GM23338 (cell line): Measurements from ENCODE around the gene MRPS24. TPM values are rescaled to one million over a fixed set of nuclear protein-coding genes. Genes with fewer than 3 reads are reported as not detected.

Experiments used
- ATAC-seq: fragments of 200-7000 bp; cut with Tn5 transposase; 3 replicates; pipeline ENCODE4 v1.9.1; 2020
- DNase-seq: peaks from one replicate; pipeline ENCODE4 v3.0.0-alpha.2; 2015; ENCODE audit warnings: low spot score
- H2AFZ ChIP-seq: fragments of 200-600 bp; sonication (generic); 2 replicates; pipeline ENCODE4 v1.8.0; 2016; ENCODE audit warnings: antibody characterized with exemption, mild to moderate bottlenecking, moderate library complexity
- H3F3A ChIP-seq: fragments of 200-600 bp; sonication (generic); replicated peaks from 2 replicates; pipeline ENCODE4 v1.8.0; 2017; ENCODE audit warnings: antibody characterized with exemption, mixed run types, low read depth
- H3K27ac ChIP-seq: fragments of 200-600 bp; sonication (generic); 2 replicates; pipeline ENCODE4 v1.6.1; 2016; ENCODE audit warnings: low read depth
- H3K27me3 ChIP-seq: fragments of 200-600 bp; sonication (generic); 2 replicates; pipeline ENCODE4 v1.8.0; 2016; ENCODE audit warnings: mild to moderate bottlenecking, mixed run types, moderate library complexity; ENCODE audit not compliant: insufficient read depth
- H3K36me3 ChIP-seq: fragments of 200-600 bp; sonication (generic); 2 replicates; pipeline ENCODE4 v1.8.0; 2016; ENCODE audit warnings: mild to moderate bottlenecking; ENCODE audit not compliant: insufficient read depth
- H3K4me1 ChIP-seq: fragments of 200-600 bp; sonication (generic); 2 replicates; pipeline ENCODE4 v1.8.0; 2016; ENCODE audit warnings: mild to moderate bottlenecking, moderate library complexity; ENCODE audit not compliant: insufficient read depth
- H3K4me2 ChIP-seq: fragments of 200-600 bp; sonication (generic); 2 replicates; pipeline ENCODE4 v1.7.1; 2017; ENCODE audit warnings: mixed run types
- H3K4me3 ChIP-seq: fragments of 200-600 bp; sonication (generic); 2 replicates; pipeline ENCODE4 v1.6.1; 2016; ENCODE audit warnings: mixed run types
- H3K79me2 ChIP-seq: fragments of 200-600 bp; sonication (generic); replicated peaks from 2 replicates; pipeline ENCODE4 v1.8.0; 2017; ENCODE audit warnings: mild to moderate bottlenecking; ENCODE audit not compliant: insufficient read depth
- H3K9me2 ChIP-seq: fragments of 200-600 bp; sonication (generic); 2 replicates; pipeline ENCODE4 v1.8.0; 2017; ENCODE audit not compliant: insufficient read depth
- H4K20me1 ChIP-seq: fragments of 200-600 bp; sonication (generic); replicated peaks from 2 replicates; pipeline ENCODE4 v1.8.0; 2017; ENCODE audit warnings: mild to moderate bottlenecking; ENCODE audit not compliant: insufficient read depth
- H3K27ac Mint-ChIP-seq: 2 replicates; pipeline ENCODE4 v1.8.0; 2020; ENCODE audit warnings: inconsistent platforms, mild to moderate bottlenecking, moderate library complexity, mixed read lengths
- H3K27me3 Mint-ChIP-seq: 3 replicates; pipeline ENCODE4 v1.8.0; 2022; ENCODE audit warnings: low read depth, mild to moderate bottlenecking, moderate library complexity, mixed read lengths, inconsistent platforms; ENCODE audit not compliant: insufficient read depth, poor library complexity
- H3K36me3 Mint-ChIP-seq: 3 replicates; pipeline ENCODE4 v1.8.0; 2021; ENCODE audit warnings: low read depth, mild to moderate bottlenecking, inconsistent platforms, moderate library complexity, mixed read lengths
- H3K4me1 Mint-ChIP-seq: 3 replicates; pipeline ENCODE4 v1.8.0; 2020; ENCODE audit warnings: mild to moderate bottlenecking, inconsistent platforms, mixed read lengths
- H3K4me3 Mint-ChIP-seq: 3 replicates; pipeline ENCODE4 v1.8.0; 2021; ENCODE audit warnings: moderate library complexity, mild to moderate bottlenecking, inconsistent platforms, mixed read lengths
- H3K9me3 Mint-ChIP-seq: 3 replicates; pipeline ENCODE4 v1.8.0; 2020; ENCODE audit warnings: moderate library complexity, mild to moderate bottlenecking, inconsistent platforms, mixed read lengths
- CREB1 ChIP-seq: fragments of 250-450 bp; sonication (Bioruptor Pico); IDR thresholded peaks from 2 replicates; pipeline ENCODE4 v1.5.0; 2020; ENCODE audit warnings: low read depth, mild to moderate bottlenecking, moderate library complexity
- EZH2phosphoT487 ChIP-seq: fragments of 200-600 bp; sonication (generic); IDR thresholded peaks from one replicate; pipeline ENCODE4 v1.8.1; 2018; ENCODE audit warnings: antibody characterized with exemption; ENCODE audit not compliant: unreplicated experiment
- JUNB ChIP-seq: IDR thresholded peaks from one replicate; pipeline ENCODE4 v1.6.1; 2016; ENCODE audit warnings: antibody characterized with exemption; ENCODE audit not compliant: unreplicated experiment
- NANOG ChIP-seq: IDR thresholded peaks from 2 replicates; pipeline ENCODE4 v1.6.1; 2016; ENCODE audit warnings: antibody characterized with exemption, borderline replicate concordance
- STAT1 ChIP-seq: IDR thresholded peaks from one replicate; pipeline ENCODE4 v1.6.1; 2016; ENCODE audit warnings: antibody characterized with exemption; ENCODE audit not compliant: unreplicated experiment
- polyA plus RNA-seq: library from polyadenylated mRNA; unstranded; fragments of >200 nt; fragmentation: Nextera tagmentation; extraction: Ambion mirVana; gene quantifications from 2 replicates; pipeline ENCODE4 v1.2.1, GENCODE V29; 2016
- total RNA-seq: library from RNA; depleted of rRNA; stranded (reverse); fragments of >200 nt; shearing (Covaris generic); gene quantifications from 2 replicates; pipeline ENCODE4 v1.2.3, GENCODE V29; 2014
- TF ChIP-seq, protein P1 (sequence below): fragments of 250-450 bp; sonication (Bioruptor Pico); IDR thresholded peaks from 2 replicates; pipeline ENCODE4 v1.5.0; 2020; ENCODE audit warnings: mild to moderate bottlenecking, moderate library complexity
- TF ChIP-seq, protein P2 (sequence below), 2 experiments: fragments of 200-600 bp in 1 of 2; sonication (generic) in 1 of 2; conservative IDR thresholded peaks; 2 replicates each; pipeline versions ENCODE4 v1.5.1 to v1.6.1; 2016 to 2017; ENCODE audit warnings: antibody characterized with exemption in 2 of 2, low read depth in 2 of 2, mild to moderate bottlenecking in 2 of 2, moderate library complexity in 1 of 2
- TF ChIP-seq, protein P3 (sequence below): IDR thresholded peaks from one replicate; pipeline ENCODE4 v1.6.1; 2018; ENCODE audit warnings: antibody characterized with exemption; ENCODE audit not compliant: unreplicated experiment

The MRPS24 gene
- total and polyA plus RNA-seq, 2 experiments from 2014 or later = 82.9 to 152 TPM

DNA sequence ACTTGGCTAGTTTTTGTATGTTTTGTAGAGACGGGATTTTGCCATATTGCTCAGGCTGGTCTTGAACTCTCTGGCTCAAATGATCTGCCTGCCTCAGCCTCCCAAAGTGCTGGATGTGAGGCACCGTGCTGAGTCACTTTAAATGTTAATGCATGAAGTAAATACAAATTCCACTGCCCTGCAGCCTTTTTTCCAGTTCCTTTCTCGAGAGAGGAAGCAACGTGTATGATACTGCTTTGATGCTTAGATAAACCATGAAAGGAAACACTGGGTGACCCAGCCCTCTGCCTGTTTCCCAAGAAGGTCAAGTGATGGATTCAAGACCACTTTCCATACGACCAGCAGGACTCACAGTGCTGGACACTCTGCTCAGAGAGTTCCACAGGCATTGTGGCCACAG, 11.3 kb upstream of the MRPS24 start (continued):
- TF ChIP-seq, protein P1, sequence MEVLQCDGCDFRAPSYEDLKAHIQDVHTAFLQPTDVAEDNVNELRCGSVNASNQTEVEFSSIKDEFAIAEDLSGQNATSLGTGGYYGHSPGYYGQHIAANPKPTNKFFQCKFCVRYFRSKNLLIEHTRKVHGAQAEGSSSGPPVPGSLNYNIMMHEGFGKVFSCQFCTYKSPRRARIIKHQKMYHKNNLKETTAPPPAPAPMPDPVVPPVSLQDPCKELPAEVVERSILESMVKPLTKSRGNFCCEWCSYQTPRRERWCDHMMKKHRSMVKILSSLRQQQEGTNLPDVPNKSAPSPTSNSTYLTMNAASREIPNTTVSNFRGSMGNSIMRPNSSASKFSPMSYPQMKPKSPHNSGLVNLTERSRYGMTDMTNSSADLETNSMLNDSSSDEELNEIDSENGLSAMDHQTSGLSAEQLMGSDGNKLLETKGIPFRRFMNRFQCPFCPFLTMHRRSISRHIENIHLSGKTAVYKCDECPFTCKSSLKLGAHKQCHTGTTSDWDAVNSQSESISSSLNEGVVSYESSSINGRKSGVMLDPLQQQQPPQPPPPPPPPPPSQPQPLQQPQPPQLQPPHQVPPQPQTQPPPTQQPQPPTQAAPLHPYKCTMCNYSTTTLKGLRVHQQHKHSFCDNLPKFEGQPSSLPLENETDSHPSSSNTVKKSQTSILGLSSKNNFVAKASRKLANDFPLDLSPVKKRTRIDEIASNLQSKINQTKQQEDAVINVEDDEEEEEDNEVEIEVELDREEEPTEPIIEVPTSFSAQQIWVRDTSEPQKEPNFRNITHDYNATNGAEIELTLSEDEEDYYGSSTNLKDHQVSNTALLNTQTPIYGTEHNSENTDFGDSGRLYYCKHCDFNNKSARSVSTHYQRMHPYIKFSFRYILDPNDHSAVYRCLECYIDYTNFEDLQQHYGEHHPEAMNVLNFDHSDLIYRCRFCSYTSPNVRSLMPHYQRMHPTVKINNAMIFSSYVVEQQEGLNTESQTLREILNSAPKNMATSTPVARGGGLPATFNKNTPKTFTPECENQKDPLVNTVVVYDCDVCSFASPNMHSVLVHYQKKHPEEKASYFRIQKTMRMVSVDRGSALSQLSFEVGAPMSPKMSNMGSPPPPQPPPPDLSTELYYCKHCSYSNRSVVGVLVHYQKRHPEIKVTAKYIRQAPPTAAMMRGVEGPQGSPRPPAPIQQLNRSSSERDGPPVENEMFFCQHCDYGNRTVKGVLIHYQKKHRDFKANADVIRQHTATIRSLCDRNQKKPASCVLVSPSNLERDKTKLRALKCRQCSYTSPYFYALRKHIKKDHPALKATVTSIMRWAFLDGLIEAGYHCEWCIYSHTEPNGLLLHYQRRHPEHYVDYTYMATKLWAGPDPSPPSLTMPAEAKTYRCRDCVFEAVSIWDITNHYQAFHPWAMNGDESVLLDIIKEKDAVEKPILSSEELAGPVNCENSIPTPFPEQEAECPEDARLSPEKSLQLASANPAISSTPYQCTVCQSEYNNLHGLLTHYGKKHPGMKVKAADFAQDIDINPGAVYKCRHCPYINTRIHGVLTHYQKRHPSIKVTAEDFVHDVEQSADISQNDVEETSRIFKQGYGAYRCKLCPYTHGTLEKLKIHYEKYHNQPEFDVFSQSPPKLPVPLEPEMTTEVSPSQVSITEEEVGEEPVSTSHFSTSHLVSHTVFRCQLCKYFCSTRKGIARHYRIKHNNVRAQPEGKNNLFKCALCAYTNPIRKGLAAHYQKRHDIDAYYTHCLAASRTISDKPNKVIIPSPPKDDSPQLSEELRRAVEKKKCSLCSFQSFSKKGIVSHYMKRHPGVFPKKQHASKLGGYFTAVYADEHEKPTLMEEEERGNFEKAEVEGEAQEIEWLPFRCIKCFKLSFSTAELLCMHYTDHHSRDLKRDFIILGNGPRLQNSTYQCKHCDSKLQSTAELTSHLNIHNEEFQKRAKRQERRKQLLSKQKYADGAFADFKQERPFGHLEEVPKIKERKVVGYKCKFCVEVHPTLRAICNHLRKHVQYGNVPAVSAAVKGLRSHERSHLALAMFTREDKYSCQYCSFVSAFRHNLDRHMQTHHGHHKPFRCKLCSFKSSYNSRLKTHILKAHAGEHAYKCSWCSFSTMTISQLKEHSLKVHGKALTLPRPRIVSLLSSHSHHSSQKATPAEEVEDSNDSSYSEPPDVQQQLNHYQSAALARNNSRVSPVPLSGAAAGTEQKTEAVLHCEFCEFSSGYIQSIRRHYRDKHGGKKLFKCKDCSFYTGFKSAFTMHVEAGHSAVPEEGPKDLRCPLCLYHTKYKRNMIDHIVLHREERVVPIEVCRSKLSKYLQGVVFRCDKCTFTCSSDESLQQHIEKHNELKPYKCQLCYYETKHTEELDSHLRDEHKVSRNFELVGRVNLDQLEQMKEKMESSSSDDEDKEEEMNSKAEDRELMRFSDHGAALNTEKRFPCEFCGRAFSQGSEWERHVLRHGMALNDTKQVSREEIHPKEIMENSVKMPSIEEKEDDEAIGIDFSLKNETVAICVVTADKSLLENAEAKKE (CRISPR knock-in tag) = no peak
- TF ChIP-seq STAT1 (no peak), EZH2phosphoT487 (no peak), NANOG (no peak), JUNB (no peak)
- TF ChIP-seq, protein P2, sequence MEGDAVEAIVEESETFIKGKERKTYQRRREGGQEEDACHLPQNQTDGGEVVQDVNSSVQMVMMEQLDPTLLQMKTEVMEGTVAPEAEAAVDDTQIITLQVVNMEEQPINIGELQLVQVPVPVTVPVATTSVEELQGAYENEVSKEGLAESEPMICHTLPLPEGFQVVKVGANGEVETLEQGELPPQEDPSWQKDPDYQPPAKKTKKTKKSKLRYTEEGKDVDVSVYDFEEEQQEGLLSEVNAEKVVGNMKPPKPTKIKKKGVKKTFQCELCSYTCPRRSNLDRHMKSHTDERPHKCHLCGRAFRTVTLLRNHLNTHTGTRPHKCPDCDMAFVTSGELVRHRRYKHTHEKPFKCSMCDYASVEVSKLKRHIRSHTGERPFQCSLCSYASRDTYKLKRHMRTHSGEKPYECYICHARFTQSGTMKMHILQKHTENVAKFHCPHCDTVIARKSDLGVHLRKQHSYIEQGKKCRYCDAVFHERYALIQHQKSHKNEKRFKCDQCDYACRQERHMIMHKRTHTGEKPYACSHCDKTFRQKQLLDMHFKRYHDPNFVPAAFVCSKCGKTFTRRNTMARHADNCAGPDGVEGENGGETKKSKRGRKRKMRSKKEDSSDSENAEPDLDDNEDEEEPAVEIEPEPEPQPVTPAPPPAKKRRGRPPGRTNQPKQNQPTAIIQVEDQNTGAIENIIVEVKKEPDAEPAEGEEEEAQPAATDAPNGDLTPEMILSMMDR (conservative IDR thresholded peaks at IDR 0.05; ENCODE audit: low read depth in 2 of 2) = no peak

DNA sequence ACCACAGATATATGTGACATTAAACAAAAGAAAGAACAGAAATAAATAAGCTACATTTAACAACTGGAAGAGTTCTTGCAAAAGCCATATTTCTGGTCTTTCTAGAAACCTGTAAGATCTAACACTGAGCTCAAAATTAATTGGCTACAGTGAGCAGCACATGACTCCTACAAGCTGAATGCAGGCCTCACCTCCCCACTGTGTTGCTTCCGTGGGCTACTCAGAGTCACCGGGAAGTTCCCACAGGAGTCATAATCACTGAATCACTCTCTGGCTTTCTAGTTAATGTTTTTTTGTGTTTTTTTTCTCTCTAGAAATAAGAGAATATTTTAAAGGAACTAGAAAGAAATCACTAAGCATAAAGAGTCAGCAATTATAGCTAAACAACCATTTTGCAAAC, 10.2 kb upstream of the MRPS24 start:
- Histone ChIP-seq H3F3A (no peaks in the 10 kb centered on the region), H4K20me1 (no peaks in the 10 kb centered on the region), H3K9me2 (no peaks in the 10 kb centered on the region), H3K4me2 (no peak overlapping the region), H3K27ac (no peak overlapping the region), H3K27me3 (no peaks in the 10 kb centered on the region), H3K4me3 (no peak overlapping the region), H3K36me3 (no peaks in the 10 kb centered on the region), H2AFZ (no peak overlapping the region), H3K4me1 (peaks cover 7% of the 10 kb centered on the region; the same call in 1 of the 2 replicates), H3K79me2 (no peaks in the 10 kb centered on the region)
- Mint-ChIP-seq H3K27me3 (peaks cover 11% of the 10 kb centered on the region), H3K9me3 (no peaks in the 10 kb centered on the region; the same call in 2 of the 3 replicates), H3K4me3 (no peak overlapping the region), H3K36me3 (peaks cover 48% of the 10 kb centered on the region), H3K4me1 (peaks cover 16% of the 10 kb centered on the region), H3K27ac (no peak overlapping the region)
- ATAC-seq (no peak), DNase-seq (no peak)
- TF ChIP-seq JUNB (no peak), CREB1 (CRISPR knock-in tag) (no peak)
- TF ChIP-seq, protein P3, sequence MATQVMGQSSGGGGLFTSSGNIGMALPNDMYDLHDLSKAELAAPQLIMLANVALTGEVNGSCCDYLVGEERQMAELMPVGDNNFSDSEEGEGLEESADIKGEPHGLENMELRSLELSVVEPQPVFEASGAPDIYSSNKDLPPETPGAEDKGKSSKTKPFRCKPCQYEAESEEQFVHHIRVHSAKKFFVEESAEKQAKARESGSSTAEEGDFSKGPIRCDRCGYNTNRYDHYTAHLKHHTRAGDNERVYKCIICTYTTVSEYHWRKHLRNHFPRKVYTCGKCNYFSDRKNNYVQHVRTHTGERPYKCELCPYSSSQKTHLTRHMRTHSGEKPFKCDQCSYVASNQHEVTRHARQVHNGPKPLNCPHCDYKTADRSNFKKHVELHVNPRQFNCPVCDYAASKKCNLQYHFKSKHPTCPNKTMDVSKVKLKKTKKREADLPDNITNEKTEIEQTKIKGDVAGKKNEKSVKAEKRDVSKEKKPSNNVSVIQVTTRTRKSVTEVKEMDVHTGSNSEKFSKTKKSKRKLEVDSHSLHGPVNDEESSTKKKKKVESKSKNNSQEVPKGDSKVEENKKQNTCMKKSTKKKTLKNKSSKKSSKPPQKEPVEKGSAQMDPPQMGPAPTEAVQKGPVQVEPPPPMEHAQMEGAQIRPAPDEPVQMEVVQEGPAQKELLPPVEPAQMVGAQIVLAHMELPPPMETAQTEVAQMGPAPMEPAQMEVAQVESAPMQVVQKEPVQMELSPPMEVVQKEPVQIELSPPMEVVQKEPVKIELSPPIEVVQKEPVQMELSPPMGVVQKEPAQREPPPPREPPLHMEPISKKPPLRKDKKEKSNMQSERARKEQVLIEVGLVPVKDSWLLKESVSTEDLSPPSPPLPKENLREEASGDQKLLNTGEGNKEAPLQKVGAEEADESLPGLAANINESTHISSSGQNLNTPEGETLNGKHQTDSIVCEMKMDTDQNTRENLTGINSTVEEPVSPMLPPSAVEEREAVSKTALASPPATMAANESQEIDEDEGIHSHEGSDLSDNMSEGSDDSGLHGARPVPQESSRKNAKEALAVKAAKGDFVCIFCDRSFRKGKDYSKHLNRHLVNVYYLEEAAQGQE = no peak
